A549 treated with AZD2906 at 1 μM for 4 hours (cell line): ENCODE measurements around the gene NOS1AP. TPM values are rescaled to one million over a fixed set of nuclear protein-coding genes. Genes with fewer than 3 reads are reported as not detected.

Experiments
- total RNA-seq: library from RNA; stranded (reverse); fragments of 200-300 nt; extraction: Qiagen RNA extraction; gene quantifications from 5 replicates; pipeline ENCODE4 v1.2.3, GENCODE V29; 2022

Gene NOS1AP
- 0.23 to 0.53 TPM (median 0.34 TPM) in 5 replicates for total RNA-seq

GRCh38 chr1:162069334-162070093, at the start of gene NOS1AP:
Gene NOS1AP, plus strand, starts transcription at chr1:162069691. Its CDS starts 487 bp downstream, at chr1:162070178.

GRCh38 chr1:162023547-162024501, 45.7 kb upstream of the NOS1AP start, which contains the start of gene OLFML2B:
Gene OLFML2B, minus strand, starts transcription at chr1:162023869. Its CDS starts 439 bp downstream, at chr1:162023430.

GRCh38 chr1:162376691-162377090, 307.2 kb downstream of the NOS1AP start, which contains the start of gene SPATA46:
Gene SPATA46, minus strand, starts transcription at chr1:162376854. Its CDS starts 64 bp downstream, at chr1:162376790.

GRCh38 chr1:162381383-162381782, 311.9 kb downstream of the NOS1AP start, which contains the start of gene C1orf226:
Gene C1orf226, plus strand, starts transcription at chr1:162381728. Its CDS starts 174 bp downstream, at chr1:162381902.

GRCh38 chr1:162412002-162412401, 342.5 kb downstream of the NOS1AP start, which contains the start of gene SH2D1B:
Gene SH2D1B, minus strand, starts transcription at chr1:162412136. Its CDS starts 120 bp downstream, at chr1:162412016.

Other genes with a start within 250 kb of the NOS1AP start
- gene OLFML2B, start 45.8 kb upstream of the NOS1AP start, total RNA-seq, result 0.49 to 0.64 TPM (median 0.52 TPM) in 5 replicates